OCI-LY3 (cell line): ENCODE data around the gene IFIT1.
"Not testable (repeated sequence)": the region's sequence is repeated elsewhere in the genome, so short reads cannot be mapped to it uniquely, and the experiment has no call there.

ENCODE experiments used
- H2AFZ ChIP-seq: fragments of 200-600, 300-600 bp; shearing (Covaris generic); 2 replicates; pipeline ENCODE4 v1.6.0; 2014; ENCODE audit warnings: antibody characterized with exemption, low read depth, low read length
- H3K27ac ChIP-seq: fragments of 200-600, 300-600 bp; sonication (generic); 2 replicates; pipeline ENCODE4 v1.5.1; 2014; ENCODE audit warnings: mild to moderate bottlenecking, low read length, moderate library complexity, mixed read lengths
- H3K27me3 ChIP-seq: fragments of 200-600, 300-600 bp; sonication (generic); 2 replicates; pipeline ENCODE4 v1.6.1; 2014; ENCODE audit warnings: low read depth, low read length, mixed read lengths
- H3K36me3 ChIP-seq: fragments of 200-600, 300-600 bp; sonication (generic); replicated peaks from 2 replicates; pipeline ENCODE3; 2014; ENCODE audit warnings: low read depth, low read length, mixed read lengths
- H3K4me1 ChIP-seq: fragments of 300-600, 200-600 bp; sonication (generic); 2 replicates; pipeline ENCODE4 v1.6.1; 2014; ENCODE audit warnings: low read length, mixed read lengths
- H3K4me2 ChIP-seq: fragments of 200-600, 300-600 bp; sonication (generic); 2 replicates; pipeline ENCODE4 v1.6.1; 2014; ENCODE audit warnings: low read length, mixed read lengths
- H3K4me3 ChIP-seq: fragments of 300-600, 200-600 bp; sonication (generic); 2 replicates; pipeline ENCODE4 v1.5.1; 2014; ENCODE audit warnings: antibody characterized with exemption, mild to moderate bottlenecking, low read length, moderate library complexity
- H3K79me2 ChIP-seq: fragments of 300-600, 200-600 bp; shearing (Covaris generic); 2 replicates; pipeline ENCODE4 v1.6.1; 2014; ENCODE audit warnings: mild to moderate bottlenecking, low read length, mixed read lengths
- H3K9ac ChIP-seq: fragments of 300-600, 200-600 bp; shearing (Covaris generic); 2 replicates; pipeline ENCODE4 v1.6.0; 2014; ENCODE audit warnings: mild to moderate bottlenecking, low read length, moderate library complexity
- H3K9me3 ChIP-seq: fragments of 200-600, 300-600 bp; shearing (Covaris generic); 2 replicates; pipeline ENCODE4 v1.6.1; 2014; ENCODE audit warnings: low read length, mixed read lengths; ENCODE audit not compliant: insufficient read depth
- H4K20me1 ChIP-seq: fragments of 200-600, 300-600 bp; sonication (generic); 2 replicates; pipeline ENCODE4 v1.6.1; 2016; ENCODE audit warnings: low read length, mixed read lengths; ENCODE audit not compliant: insufficient read depth
- CTCF ChIP-seq: fragments of 200-600, 300-600 bp; sonication (generic); IDR thresholded peaks from 2 replicates; pipeline ENCODE4 v1.5.1; 2014; ENCODE audit warnings: antibody characterized with exemption, low read length, low read depth
- EZH2phosphoT487 ChIP-seq: fragments of 200-600 bp; shearing (Covaris generic); IDR thresholded peaks from 2 replicates; pipeline ENCODE4 v1.6.1; 2018; ENCODE audit warnings: antibody characterized with exemption, mixed run types, low read depth

IFIT1 gene

DNA sequence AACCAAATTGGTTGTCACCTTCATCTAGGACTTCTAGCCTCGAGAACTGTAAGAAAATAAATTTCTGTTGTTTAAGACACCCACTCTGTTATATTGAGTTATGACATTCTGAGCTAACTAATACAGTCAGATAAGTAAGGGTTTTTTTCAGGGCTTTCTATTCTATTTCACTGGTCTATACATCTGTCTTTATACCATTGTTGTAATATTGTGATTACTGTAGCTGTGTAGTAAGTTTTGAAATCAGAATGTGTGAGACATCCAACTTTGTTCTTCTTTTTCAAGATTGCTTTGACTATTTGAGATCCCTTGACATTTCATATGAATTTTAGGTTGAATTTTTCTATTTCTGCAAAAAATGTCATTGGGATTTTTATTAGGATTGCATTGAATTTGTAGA, 7.5 kb downstream of the IFIT1 start:
- no peak overlapping the region for H3K4me3 ChIP-seq
- H3K36me3 ChIP-seq = no peaks in the 10 kb centered on the region
- H3K4me2 ChIP-seq = no peak overlapping the region
- H4K20me1 ChIP-seq = no peaks in the 10 kb centered on the region
- no peaks in the 10 kb centered on the region for H3K9me3 ChIP-seq
- TF ChIP-seq CTCF (no peak), EZH2phosphoT487 (no peak)
- no peak overlapping the region for H3K9ac ChIP-seq
- no peaks in the 10 kb centered on the region for H3K27me3 ChIP-seq
- H3K4me1 ChIP-seq = no peaks in the 10 kb centered on the region
- H3K27ac ChIP-seq = no peak overlapping the region
- no peak overlapping the region for H2AFZ ChIP-seq
- H3K79me2 ChIP-seq = no peaks in the 10 kb centered on the region

GRCh38 chr10:89403043-89403442, 10.6 kb downstream of the IFIT1 start:
- Histone ChIP-seq H3K9ac (no peak overlapping the region), H4K20me1 (no peaks in the 10 kb centered on the region), H3K27ac (no peak overlapping the region), H3K4me2 (no peak overlapping the region), H3K4me1 (no peaks in the 10 kb centered on the region), H3K79me2 (no peaks in the 10 kb centered on the region), H3K4me3 (no peak overlapping the region), H3K9me3 (no peaks in the 10 kb centered on the region), H3K36me3 (no peaks in the 10 kb centered on the region), H2AFZ (no peak overlapping the region), H3K27me3 (no peaks in the 10 kb centered on the region)
- TF ChIP-seq EZH2phosphoT487 (no peak), CTCF (no peak)

- Histone ChIP-seq H2AFZ (no peak overlapping the region), H3K36me3 (no peaks in the 10 kb centered on the region), H3K4me2 (no peak overlapping the region), H3K4me3 (no peak overlapping the region), H3K4me1 (no peaks in the 10 kb centered on the region), H3K9me3 (no peaks in the 10 kb centered on the region), H4K20me1 (no peaks in the 10 kb centered on the region), H3K9ac (no peak overlapping the region), H3K79me2 (no peaks in the 10 kb centered on the region), H3K27ac (no peak overlapping the region), H3K27me3 (no peaks in the 10 kb centered on the region)
- TF ChIP-seq CTCF = no peak
- no peak for TF ChIP-seq EZH2phosphoT487
Observed at GRCh38 chr10:89404104-89405047, 12.0 kb downstream of the IFIT1 start.

GRCh38 chr10:89406178-89406577, 13.8 kb downstream of the IFIT1 start:
- not testable (repeated sequence) for H3K4me1 ChIP-seq, H3K79me2 ChIP-seq, H3K27ac ChIP-seq, H3K4me3 ChIP-seq, H3K9me3 ChIP-seq, H2AFZ ChIP-seq, H3K9ac ChIP-seq, H3K27me3 ChIP-seq, H3K4me2 ChIP-seq, H4K20me1 ChIP-seq, H3K36me3 ChIP-seq

DNA sequence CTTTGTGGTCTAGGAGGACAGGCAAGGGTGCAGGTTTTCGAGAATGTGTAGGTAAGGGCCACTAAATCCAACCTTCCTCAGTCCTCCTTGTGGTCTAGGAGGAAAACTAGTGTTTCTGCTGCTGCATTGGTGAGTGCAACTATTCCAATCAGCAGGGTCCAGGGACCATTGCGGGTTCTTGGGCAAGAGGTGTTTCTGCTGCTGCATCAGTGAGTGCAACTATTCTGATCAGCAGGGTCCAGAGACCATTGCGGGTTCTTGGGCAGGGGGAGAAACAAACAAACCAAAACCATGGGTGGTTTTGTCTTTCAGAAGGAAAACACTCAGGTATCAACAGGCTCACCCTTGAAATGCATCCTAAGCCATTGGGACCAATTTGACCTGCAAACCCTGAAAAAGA, 15.4 kb downstream of the IFIT1 start:
- H4K20me1 ChIP-seq, H3K79me2 ChIP-seq, H3K4me1 ChIP-seq, H3K4me2 ChIP-seq, H3K9ac ChIP-seq, H3K9me3 ChIP-seq, H3K27ac ChIP-seq, H3K27me3 ChIP-seq, H3K4me3 ChIP-seq, H3K36me3 ChIP-seq, H2AFZ ChIP-seq: not testable (repeated sequence)

DNA sequence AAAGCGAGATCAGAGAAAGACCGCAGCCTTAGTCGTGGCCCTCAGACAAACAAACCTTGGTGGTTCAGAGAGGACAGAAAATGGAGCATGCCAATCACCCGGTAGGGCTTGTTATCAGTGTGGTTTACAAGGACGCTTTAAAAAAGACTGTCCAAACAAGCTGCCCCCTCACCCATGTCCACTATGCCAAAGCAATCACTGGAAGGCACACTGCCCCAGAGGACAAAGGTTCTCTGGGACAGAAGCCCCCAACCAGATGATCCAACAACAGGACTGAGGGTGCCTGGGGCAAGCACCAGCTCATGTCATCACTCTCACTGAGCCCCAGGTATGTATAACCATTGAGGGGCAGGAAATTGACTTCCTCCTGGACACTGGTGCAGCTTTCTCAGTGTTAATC, 16.9 kb downstream of the IFIT1 start:
- not testable (repeated sequence) for H3K9me3 ChIP-seq, H3K27ac ChIP-seq, H3K4me1 ChIP-seq, H3K4me3 ChIP-seq, H3K9ac ChIP-seq, H3K4me2 ChIP-seq, H3K36me3 ChIP-seq, H4K20me1 ChIP-seq, H3K27me3 ChIP-seq, H3K79me2 ChIP-seq, H2AFZ ChIP-seq

DNA sequence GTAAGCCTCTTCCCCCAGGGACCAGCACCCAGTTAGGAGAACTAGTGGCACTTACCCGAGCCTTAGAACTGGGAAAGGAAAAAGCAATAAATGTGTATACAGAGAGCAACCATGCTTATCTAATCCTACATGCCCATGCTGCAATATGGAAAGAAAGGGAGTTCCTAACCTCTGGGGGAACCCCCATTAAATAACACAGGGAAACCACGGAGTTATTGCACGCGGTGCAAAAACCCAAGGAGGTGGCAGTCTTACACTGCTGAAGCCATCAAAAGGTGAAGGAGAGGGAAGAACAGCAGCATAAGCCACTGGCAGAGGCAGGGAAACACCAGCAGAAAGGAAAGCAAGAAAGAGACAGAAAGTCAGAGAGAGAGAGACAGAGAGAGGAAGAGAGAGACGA, 18.1 kb downstream of the IFIT1 start:
- not testable (repeated sequence) for H3K4me2 ChIP-seq, H3K4me3 ChIP-seq, H3K27ac ChIP-seq, H4K20me1 ChIP-seq, H3K9ac ChIP-seq, H3K27me3 ChIP-seq, H2AFZ ChIP-seq, H3K4me1 ChIP-seq, H3K9me3 ChIP-seq, H3K36me3 ChIP-seq
- H3K79me2 ChIP-seq = peaks cover 16% of the 10 kb centered on the region
